ENCODE measurements around the gene TLX2. TPM values are rescaled to one million over a fixed set of nuclear protein-coding genes. Genes with fewer than 3 reads are reported as not detected.
A peak's percentile ranks its signal among the peaks of the same experiment; 100 is the strongest.

The TLX2 gene
- total and polyA plus RNA-seq, 2 of the 13 experiments (the other 11 are each of a cell fraction or from before 2014, with no cell fraction given) = 0.05 to 0.20 TPM

- TF ChIP-seq ZNF350 (CRISPR knock-in tag; IDR thresholded peaks at IDR 0.05; ENCODE audit: borderline replicate concordance, low read depth) (peak; percentile 87), SRF (IDR thresholded peaks at IDR 0.05; ENCODE audit: low read depth, low read length) (peak; percentile 38; the same call in 1 of the 2 replicates), NFKB2 (CRISPR knock-in tag; IDR thresholded peaks at IDR 0.05; ENCODE audit: borderline replicate concordance) (peak; percentile 91; the same call in 1 of the 2 replicates), PCBP1 (IDR thresholded peaks at IDR 0.05; ENCODE audit: borderline replicate concordance, low read depth, low read length) (peak; percentile 78; the same call in 1 of the 2 replicates), ZSCAN12 (CRISPR knock-in tag; IDR thresholded peaks at IDR 0.05) (no peak), GABPA (IDR thresholded peaks at IDR 0.05; ENCODE audit: low read depth, low read length) (no peak), GABPA (CRISPR knock-in tag; IDR thresholded peaks at IDR 0.05; ENCODE audit: low read depth) (peak; percentile 96), MXI1 (IDR thresholded peaks at IDR 0.05; ENCODE audit: borderline replicate concordance, low read depth, low read length) (peak; percentile 79; the same call in 1 of the 3 replicates), ARHGAP35 (CRISPR knock-in tag; IDR thresholded peaks at IDR 0.05; ENCODE audit: borderline replicate concordance) (peak; percentile 94), GABPB1 (CRISPR knock-in tag; IDR thresholded peaks at IDR 0.05) (peak; percentile 96), MAZ (IDR thresholded peaks at IDR 0.05; ENCODE audit: borderline replicate concordance, low read depth, low read length) (peak; percentile 79), MAZ (CRISPR knock-in tag; IDR thresholded peaks at IDR 0.05; ENCODE audit: low read depth) (peak; percentile 94), TP53 (CRISPR knock-in tag; conservative IDR thresholded peaks at IDR 0.05) (0 out of 2 replicates have a peak, but pooled peaks have one; percentile 19), ZNF407 (CRISPR knock-in tag; IDR thresholded peaks at IDR 0.05; ENCODE audit: not compliant biosample characterization) (peak; percentile 9), ZNF121 (CRISPR knock-in tag; IDR thresholded peaks at IDR 0.05) (0 out of 2 replicates have a peak, but pooled peaks have one; percentile 24), KDM5B (CRISPR knock-in tag; IDR thresholded peaks at IDR 0.05; ENCODE audit: borderline replicate concordance) (peak; percentile 77; the same call in 1 of the 2 replicates), BRD4 (CRISPR knock-in tag; IDR thresholded peaks at IDR 0.05) (peak; percentile 91; the same call in 1 of the 2 replicates), ZNF331 (CRISPR knock-in tag; IDR thresholded peaks at IDR 0.05) (peak; percentile 87), THYN1 (CRISPR knock-in tag; IDR thresholded peaks at IDR 0.05; ENCODE audit: borderline replicate concordance, low read depth) (no peak; the same call in 1 of the 2 replicates), ZNF709 (CRISPR knock-in tag; IDR thresholded peaks at IDR 0.05) (peak; percentile 93), ZNF75D (CRISPR knock-in tag; IDR thresholded peaks at IDR 0.05; ENCODE audit: borderline replicate concordance) (no peak), ZNF788 (CRISPR knock-in tag; IDR thresholded peaks at IDR 0.05; ENCODE audit: borderline replicate concordance) (peak; percentile 95), HOXA3 (CRISPR knock-in tag; IDR thresholded peaks at IDR 0.05) (peak; percentile 96)
Observed at GRCh38 chr2:74507145-74507925, 6.9 kb upstream of the TLX2 start, which contains the start of gene PCGF1 (continued).

Data from HepG2 (cell line).